ENCODE measurements around the gene SNRNP25.

The SNRNP25 gene

DNA sequence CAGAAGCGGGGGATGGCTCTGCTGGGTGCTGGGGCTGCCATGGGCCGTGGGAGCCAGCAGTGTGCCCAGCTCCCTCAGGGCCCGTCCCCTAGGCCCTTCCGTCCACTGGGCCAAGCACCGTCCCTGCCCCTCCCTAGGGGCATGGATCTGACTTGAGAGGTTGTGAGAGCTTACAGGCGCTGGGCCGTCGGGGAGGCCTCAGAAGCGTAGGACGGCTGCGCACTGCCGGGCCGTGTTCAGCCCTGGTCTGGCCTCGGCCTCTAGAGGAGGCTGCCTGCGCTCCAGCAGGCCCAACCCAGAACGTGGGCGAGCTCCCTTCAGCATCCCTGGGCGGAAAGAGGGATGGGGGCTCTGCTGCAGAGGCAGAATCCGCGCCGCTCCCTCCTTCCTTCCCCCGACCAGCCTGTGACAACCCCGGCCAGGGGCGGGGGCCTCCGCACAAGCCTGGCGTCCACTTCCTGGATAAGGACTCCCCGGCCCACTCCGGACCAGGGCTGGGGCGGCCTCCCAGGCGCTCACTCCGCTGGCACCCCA lies 23.7 kb downstream of the SNRNP25 start:
- peak; percentile 76 for DNase-seq (ENCODE audit: low read depth)
- TF ChIP-seq, protein P1, sequence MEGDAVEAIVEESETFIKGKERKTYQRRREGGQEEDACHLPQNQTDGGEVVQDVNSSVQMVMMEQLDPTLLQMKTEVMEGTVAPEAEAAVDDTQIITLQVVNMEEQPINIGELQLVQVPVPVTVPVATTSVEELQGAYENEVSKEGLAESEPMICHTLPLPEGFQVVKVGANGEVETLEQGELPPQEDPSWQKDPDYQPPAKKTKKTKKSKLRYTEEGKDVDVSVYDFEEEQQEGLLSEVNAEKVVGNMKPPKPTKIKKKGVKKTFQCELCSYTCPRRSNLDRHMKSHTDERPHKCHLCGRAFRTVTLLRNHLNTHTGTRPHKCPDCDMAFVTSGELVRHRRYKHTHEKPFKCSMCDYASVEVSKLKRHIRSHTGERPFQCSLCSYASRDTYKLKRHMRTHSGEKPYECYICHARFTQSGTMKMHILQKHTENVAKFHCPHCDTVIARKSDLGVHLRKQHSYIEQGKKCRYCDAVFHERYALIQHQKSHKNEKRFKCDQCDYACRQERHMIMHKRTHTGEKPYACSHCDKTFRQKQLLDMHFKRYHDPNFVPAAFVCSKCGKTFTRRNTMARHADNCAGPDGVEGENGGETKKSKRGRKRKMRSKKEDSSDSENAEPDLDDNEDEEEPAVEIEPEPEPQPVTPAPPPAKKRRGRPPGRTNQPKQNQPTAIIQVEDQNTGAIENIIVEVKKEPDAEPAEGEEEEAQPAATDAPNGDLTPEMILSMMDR (IDR thresholded peaks at IDR 0.05; ENCODE audit: insufficient read depth, low read depth, low read length, missing control alignments): no peak

DNA sequence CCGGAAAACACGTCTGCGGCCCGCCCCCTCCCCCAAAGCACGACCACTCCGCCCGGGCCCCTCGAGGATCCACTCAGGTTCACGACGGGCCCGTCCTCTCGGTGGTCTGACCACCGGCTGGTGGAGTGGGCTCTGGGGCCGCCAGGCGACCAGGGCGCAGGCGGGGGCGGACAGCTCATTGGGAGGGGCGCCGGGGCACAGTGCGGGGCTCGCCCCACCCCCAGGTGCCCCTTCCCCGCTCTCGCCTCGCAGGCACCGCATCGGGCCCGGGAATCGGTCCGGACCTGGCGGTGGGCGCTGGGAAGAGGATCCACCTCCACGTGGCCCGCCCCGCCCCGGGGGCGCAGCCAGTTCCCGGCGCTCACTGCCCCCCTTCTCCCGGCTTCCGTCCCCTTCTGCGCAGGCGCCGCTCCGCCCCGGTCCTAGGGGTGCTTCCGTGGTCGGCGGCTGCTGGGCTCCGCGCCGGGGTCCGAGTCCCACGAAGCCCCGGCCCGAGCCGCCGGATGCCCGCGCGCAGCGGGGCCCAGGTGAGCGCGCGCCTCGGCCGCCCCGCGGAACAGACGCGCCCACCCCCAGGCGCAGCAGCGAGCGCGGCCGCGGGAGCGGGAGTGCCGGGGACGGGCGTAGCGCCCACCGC lies 24.3 kb downstream of the SNRNP25 start, which contains the start of gene MPG:
Gene MPG, plus strand, starts transcription at position 419 of the 637 bp plus-strand sequence. Its CDS starts 85 bp downstream, at position 504.
- H3K4me3 ChIP-seq (ENCODE audit: low read depth, low read length): peak within 1 kb of the TSS; percentile 81
- TF ChIP-seq, protein P1 (IDR thresholded peaks at IDR 0.05; ENCODE audit: insufficient read depth, low read depth, low read length, missing control alignments): no peak
- peak; percentile 90 for DNase-seq (ENCODE audit: low read depth)

More for the DNA sequence above, 23.7 kb downstream of the SNRNP25 start:
- H3K4me3 ChIP-seq (ENCODE audit: low read depth, low read length): peak overlapping the region; percentile 81

DNA sequence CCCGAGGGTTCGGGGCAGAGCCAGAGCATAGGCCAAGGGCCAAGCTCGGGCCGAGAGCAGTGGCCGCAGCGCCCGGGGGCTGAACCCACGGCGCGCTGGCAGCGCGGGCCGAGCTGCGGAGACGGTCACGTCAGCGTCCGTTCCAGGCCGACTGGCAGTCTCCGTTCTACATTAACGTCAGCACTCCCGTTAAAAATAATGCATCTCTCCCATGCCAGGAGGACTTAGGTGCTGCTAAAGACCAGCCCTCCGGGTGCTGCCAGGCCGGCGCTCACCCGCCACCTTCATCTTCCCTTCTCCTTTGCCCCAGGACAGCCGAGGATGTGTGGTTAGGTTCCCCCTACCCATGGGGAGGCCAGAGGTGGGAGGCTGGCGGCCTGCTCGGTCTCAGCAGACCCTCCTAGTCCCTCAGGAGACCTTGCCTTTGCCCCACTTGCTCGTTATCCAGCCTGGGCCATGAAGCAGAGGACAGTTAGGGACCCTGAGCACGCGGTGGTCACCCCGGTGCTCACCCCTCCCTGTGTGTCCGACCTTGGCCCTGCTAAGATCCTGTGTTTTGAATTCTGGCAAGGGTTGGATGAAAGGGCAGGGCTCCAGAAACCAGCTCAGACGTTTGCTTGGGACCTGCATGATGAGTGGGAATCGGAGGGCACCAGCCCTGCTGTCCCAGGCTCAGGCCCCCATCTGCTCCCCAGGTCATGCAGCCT lies 25.0 kb downstream of the SNRNP25 start:
- peak overlapping the region; percentile 81 for H3K4me3 ChIP-seq (ENCODE audit: low read depth, low read length)
- peak; percentile 43 for DNase-seq (ENCODE audit: low read depth)
- TF ChIP-seq, protein P1 (IDR thresholded peaks at IDR 0.05; ENCODE audit: insufficient read depth, low read depth, low read length, missing control alignments): no peak

DNA sequence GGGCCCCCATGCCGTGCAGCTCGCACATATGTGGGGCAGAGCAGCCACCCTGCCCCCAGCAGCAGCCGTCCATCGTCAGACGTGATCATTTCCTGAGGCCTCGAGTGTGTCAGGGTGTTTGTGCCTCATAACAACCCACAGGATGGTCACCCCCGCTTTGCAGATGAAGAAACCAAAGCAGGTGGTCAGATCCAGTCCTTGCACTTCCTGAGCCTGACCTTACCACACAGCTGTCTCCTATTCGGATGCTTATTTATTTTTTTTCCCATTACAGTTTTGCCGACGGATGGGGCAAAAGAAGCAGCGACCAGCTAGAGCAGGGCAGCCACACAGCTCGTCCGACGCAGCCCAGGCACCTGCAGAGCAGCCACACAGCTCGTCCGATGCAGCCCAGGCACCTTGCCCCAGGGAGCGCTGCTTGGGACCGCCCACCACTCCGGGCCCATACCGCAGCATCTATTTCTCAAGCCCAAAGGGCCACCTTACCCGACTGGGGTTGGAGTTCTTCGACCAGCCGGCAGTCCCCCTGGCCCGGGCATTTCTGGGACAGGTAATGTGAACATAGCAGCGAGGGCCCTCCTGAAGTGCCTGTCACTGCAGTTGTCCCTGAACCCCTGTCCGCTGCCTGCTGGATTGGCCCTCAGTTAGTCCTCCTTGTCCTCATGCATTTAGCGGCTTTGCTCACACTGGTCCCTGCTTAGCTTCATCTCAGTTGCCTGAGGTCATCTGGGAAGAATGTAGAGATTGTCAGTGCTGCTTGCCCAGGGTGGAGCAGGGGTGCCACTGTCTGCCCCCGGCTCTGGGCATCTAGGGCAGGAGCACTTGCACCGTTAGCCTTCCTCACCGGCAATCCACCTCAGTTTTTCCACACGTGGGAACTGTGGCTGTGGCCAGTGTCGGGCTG lies 25.8 kb downstream of the SNRNP25 start:
- TF ChIP-seq, protein P1 (IDR thresholded peaks at IDR 0.05; ENCODE audit: insufficient read depth, low read depth, low read length, missing control alignments): no peak
- H3K4me3 ChIP-seq (ENCODE audit: low read depth, low read length): peak overlapping the region; percentile 81
- DNase-seq (ENCODE audit: low read depth): peak; percentile 30

- TF ChIP-seq, protein P1 (IDR thresholded peaks at IDR 0.05; ENCODE audit: insufficient read depth, low read depth, low read length, missing control alignments): no peak
- DNase-seq (ENCODE audit: low read depth): no peak
- H3K4me3 ChIP-seq (ENCODE audit: low read depth, low read length): no peak overlapping the region
Measured at GRCh38 chr16:83060-83603, 29.5 kb downstream of the SNRNP25 start.

Measured in GM12865 (cell line).